Liver (tissue), 9 donors: ENCODE results near the gene ERAL1. TPM values are rescaled to one million over a fixed set of nuclear protein-coding genes. Genes with fewer than 3 reads are reported as not detected.
A peak's percentile ranks its signal among the peaks of the same experiment; 100 is the strongest.
"Not testable (repeated sequence)": the region's sequence is repeated elsewhere in the genome, so short reads cannot be mapped to it uniquely, and the experiment has no call there.

Experiments
- DNase-seq: peaks from one replicate; pipeline ENCODE4 v3.0.0-alpha.2; 2017; ENCODE audit warnings: low spot score
- H3K27ac ChIP-seq, 2 donors: one replicate each; pipeline ENCODE4 v1.7.0; 2013; ENCODE audit warnings: inconsistent platforms in 2 of 2, low read length in 2 of 2, control low read depth in 1 of 2, low read depth in 1 of 2, mild to moderate bottlenecking in 1 of 2
- H3K27me3 ChIP-seq, 4 donors: one replicate each; pipeline versions ENCODE4 v1.6.1 to v1.7.0; 2013; ENCODE audit warnings: low read length in 3 of 4, inconsistent platforms in 1 of 4, mild to moderate bottlenecking in 1 of 4, moderate library complexity in 1 of 4; ENCODE audit not compliant: control insufficient read depth in 4 of 4, insufficient read depth in 4 of 4
- H3K36me3 ChIP-seq, 4 donors: one replicate each; pipeline versions ENCODE4 v1.6.1 to v1.7.0; 2013; ENCODE audit warnings: low read length in 3 of 4, mild to moderate bottlenecking in 3 of 4, low read depth in 1 of 4, moderate library complexity in 1 of 4; ENCODE audit not compliant: control insufficient read depth in 4 of 4, insufficient read depth in 3 of 4
- H3K4me1 ChIP-seq, 4 donors: one replicate each; pipeline versions ENCODE4 v1.6.1 to v1.7.0; 2013; ENCODE audit warnings: low read length in 3 of 4, mild to moderate bottlenecking in 3 of 4, moderate library complexity in 1 of 4; ENCODE audit not compliant: control insufficient read depth in 4 of 4, insufficient read depth in 4 of 4
- H3K4me3 ChIP-seq, 3 donors: one replicate each; pipeline versions ENCODE4 v1.6.1 to v1.7.0; 2013; ENCODE audit warnings: low read length in 3 of 3, control low read depth in 1 of 3, low read depth in 1 of 3, mild to moderate bottlenecking in 1 of 3
- H3K9ac ChIP-seq, 2 donors: one replicate each; pipeline ENCODE4 v1.7.0; 2013; ENCODE audit warnings: low read length in 2 of 2, mild to moderate bottlenecking in 2 of 2, moderate library complexity in 2 of 2, control low read depth in 1 of 2, low read depth in 1 of 2
- H3K9me3 ChIP-seq, 4 donors: one replicate each; pipeline versions ENCODE4 v1.6.1 to v1.7.0; 2013; ENCODE audit warnings: low read length in 3 of 4; ENCODE audit not compliant: control insufficient read depth in 4 of 4
- CTCF ChIP-seq: fragments of 150-350 bp; IDR thresholded peaks from 2 replicates; pipeline ENCODE4 v1.5.1; 2017; ENCODE audit warnings: improper control_type of control experiment, low read depth, low read length; ENCODE audit not compliant: missing input control
- EGR1 ChIP-seq, 2 donors: IDR thresholded peaks; 2 replicates each; pipeline ENCODE4 v1.6.1; 2016 to 2018; ENCODE audit warnings: antibody characterized with exemption in 2 of 2, low read depth in 2 of 2
- FOXA1 ChIP-seq: IDR thresholded peaks from 2 replicates; pipeline ENCODE4 v1.6.1; 2016; ENCODE audit warnings: antibody characterized with exemption
- FOXA2 ChIP-seq: IDR thresholded peaks from 2 replicates; pipeline ENCODE4 v1.6.1; 2016; ENCODE audit warnings: antibody characterized with exemption
- GABPA ChIP-seq, 2 donors: IDR thresholded peaks in 1 of 2; conservative IDR thresholded peaks in 1 of 2; 2 replicates each; pipeline ENCODE4 v1.6.1; 2016; ENCODE audit warnings: antibody characterized with exemption in 2 of 2, mild to moderate bottlenecking in 1 of 2, moderate library complexity in 1 of 2
- HNF4A ChIP-seq, 2 donors: conservative IDR thresholded peaks; 2 replicates each; pipeline ENCODE4 v1.6.1; 2016; ENCODE audit warnings: antibody characterized with exemption in 2 of 2, mild to moderate bottlenecking in 2 of 2
- HNF4G ChIP-seq: IDR thresholded peaks from 2 replicates; pipeline ENCODE4 v1.6.1; 2016; ENCODE audit warnings: antibody characterized with exemption
- JUND ChIP-seq, 2 donors: IDR thresholded peaks; 2 replicates each; pipeline ENCODE4 v1.6.1; 2016; ENCODE audit warnings: antibody characterized with exemption in 2 of 2
- NR2F2 ChIP-seq: IDR thresholded peaks from 2 replicates; pipeline ENCODE4 v1.6.1; 2016; ENCODE audit warnings: antibody characterized with exemption
- RAD21 ChIP-seq, 2 donors: IDR thresholded peaks; 2 replicates each; pipeline ENCODE4 v1.6.1; 2016; ENCODE audit warnings: antibody characterized with exemption in 2 of 2, mild to moderate bottlenecking in 2 of 2
- REST ChIP-seq: IDR thresholded peaks from 2 replicates; pipeline ENCODE4 v1.6.1; 2016; ENCODE audit warnings: antibody characterized with exemption, mild to moderate bottlenecking
- RXRA ChIP-seq, 2 donors: IDR thresholded peaks; 2 replicates each; pipeline ENCODE4 v1.6.1; 2017 to 2018; ENCODE audit warnings: antibody characterized with exemption in 2 of 2, mild to moderate bottlenecking in 1 of 2
- SP1 ChIP-seq: IDR thresholded peaks from 2 replicates; pipeline ENCODE4 v1.6.1; 2018; ENCODE audit warnings: antibody characterized with exemption, mild to moderate bottlenecking
- TAF1 ChIP-seq: conservative IDR thresholded peaks from 2 replicates; pipeline ENCODE4 v1.6.1; 2016; ENCODE audit warnings: antibody characterized with exemption, mild to moderate bottlenecking
- YY1 ChIP-seq: IDR thresholded peaks from 2 replicates; pipeline ENCODE4 v1.6.1; 2016; ENCODE audit warnings: antibody characterized with exemption, mild to moderate bottlenecking
- WGBS: extraction: QIAGEN DNeasy Blood & Tissue Kit; methylation state at CpG from one replicate; pipeline ENCODE4 v1.1.7; 2013; 5-methylcytosine and 5-hydroxymethylcytosine counted together
- polyA plus RNA-seq, 2 donors: library from polyadenylated mRNA; stranded (reverse) in 1 of 2; unstranded in 1 of 2; fragments of 200-250 nt in 1 of 2; fragments of >200 nt in 1 of 2; fragmentation: Nextera tagmentation in 1 of 2; extraction: Ambion mirVana in 1 of 2; gene quantifications; one replicate each; pipeline versions ENCODE4 v1.2.1 to v1.2.3, GENCODE V29; 2013 to 2015
- total RNA-seq, 2 donors: library from RNA; depleted of rRNA; stranded (reverse); fragments of >200 nt; gene quantifications; one replicate each; pipeline ENCODE4 v1.2.3, GENCODE V29; 2014
- TF ChIP-seq, protein P1 (sequence below): IDR thresholded peaks from 2 replicates; pipeline ENCODE4 v1.6.1; 2016; ENCODE audit warnings: antibody characterized with exemption
- TF ChIP-seq, protein P2 (sequence below): IDR thresholded peaks from 2 replicates; pipeline ENCODE4 v1.6.1; 2016; ENCODE audit warnings: antibody characterized with exemption
- donor health status: healthy.
- donor health status: healthy.
- donor health status: healthy.
- donor health status: healthy.
- donor health status: healthy.

ERAL1 gene
- total and polyA plus RNA-seq, 4 donors, result 17.3 to 34.5 (median 29.5) TPM

DNA sequence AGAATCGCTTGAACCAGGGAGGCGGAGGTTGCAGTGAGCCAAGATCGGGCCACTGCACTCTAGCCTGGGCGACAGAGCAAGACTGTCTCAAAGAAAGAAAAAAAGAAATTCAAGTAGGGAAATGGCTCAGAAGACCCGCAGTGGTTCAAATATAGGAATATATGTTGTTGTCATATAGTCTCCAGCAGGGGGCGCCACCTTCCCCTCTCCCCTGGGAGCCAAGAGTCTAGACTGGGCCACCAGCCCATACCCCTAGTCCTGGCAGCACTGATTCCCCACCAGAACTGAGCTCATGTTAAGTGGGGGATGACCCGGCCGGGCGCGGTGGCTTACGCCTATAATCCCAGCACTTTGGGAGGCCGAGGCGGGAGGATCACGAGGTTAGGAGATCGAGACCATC, 6.1 kb upstream of the ERAL1 start:
- not testable (repeated sequence) for H3K9me3 ChIP-seq, H3K27me3 ChIP-seq, DNase-seq, H3K27ac ChIP-seq, H3K4me3 ChIP-seq, H3K36me3 ChIP-seq, H3K4me1 ChIP-seq, H3K9ac ChIP-seq
- WGBS, result 85% methylated on average over 15 of the region's 15 CpGs
- peak; percentile 24 to 69 for TF ChIP-seq RAD21 (IDR thresholded peaks at IDR 0.05)
- peak; percentile 30 for TF ChIP-seq CTCF

GRCh38 chr17:28849281-28849680, 5.5 kb upstream of the ERAL1 start:
- H3K4me1 ChIP-seq, result peaks cover 0 to 3% (median 2%) of the 10 kb centered on the region in 4 donors
- no peak for DNase-seq
- no peak overlapping the region for H3K4me3 ChIP-seq
- TF ChIP-seq FOXA2 (no peak), TAF1 (no peak), NR2F2 (no peak), EGR1 (IDR thresholded peaks at IDR 0.05; ENCODE audit: low read depth in 2 of 2) (no peak), HNF4G (no peak), FOXA1 (no peak), RXRA (IDR thresholded peaks at IDR 0.05) (no peak), GABPA (IDR thresholded peaks at IDR 0.05 in 1 of 2, conservative IDR thresholded peaks at IDR 0.05 in 1 of 2) (no peak), YY1 (no peak), RAD21 (IDR thresholded peaks at IDR 0.05) (no peak), SP1 (no peak)
- no peaks in the 10 kb centered on the region for H3K27me3 ChIP-seq
- no peak overlapping the region for H3K27ac ChIP-seq
- no peak overlapping the region for H3K9ac ChIP-seq
- WGBS, result 82% methylated on average over 5 of the region's 5 CpGs
- H3K36me3 ChIP-seq, result no peaks in the 10 kb centered on the region
- no peaks in the 10 kb centered on the region for H3K9me3 ChIP-seq

- no peak overlapping the region for H3K9ac ChIP-seq
- WGBS, result 91% methylated on average over 2 of the region's 2 CpGs
- peaks cover 1 to 18% (median 11%) of the 10 kb centered on the region in 4 donors for H3K4me1 ChIP-seq
- H3K36me3 ChIP-seq, result peaks cover 0 to 10% (median 7%) of the 10 kb centered on the region in 4 donors
- H3K4me3 ChIP-seq, result no peak overlapping the region
- no peaks in the 10 kb centered on the region for H3K9me3 ChIP-seq
- TF ChIP-seq YY1, result no peak
- no peak for TF ChIP-seq TAF1
- TF ChIP-seq NR2F2, result no peak
- TF ChIP-seq, protein P1, sequence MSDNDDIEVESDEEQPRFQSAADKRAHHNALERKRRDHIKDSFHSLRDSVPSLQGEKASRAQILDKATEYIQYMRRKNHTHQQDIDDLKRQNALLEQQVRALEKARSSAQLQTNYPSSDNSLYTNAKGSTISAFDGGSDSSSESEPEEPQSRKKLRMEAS, result no peak
- TF ChIP-seq FOXA2, result no peak
- TF ChIP-seq HNF4G, result no peak
- TF ChIP-seq SP1, result no peak
- TF ChIP-seq FOXA1, result no peak
- no peak for TF ChIP-seq GABPA (IDR thresholded peaks at IDR 0.05 in 1 of 2, conservative IDR thresholded peaks at IDR 0.05 in 1 of 2)
- TF ChIP-seq EGR1 (IDR thresholded peaks at IDR 0.05; ENCODE audit: low read depth in 2 of 2), result no peak
- TF ChIP-seq CTCF, result no peak
- no peak for TF ChIP-seq REST
- TF ChIP-seq, protein P2, sequence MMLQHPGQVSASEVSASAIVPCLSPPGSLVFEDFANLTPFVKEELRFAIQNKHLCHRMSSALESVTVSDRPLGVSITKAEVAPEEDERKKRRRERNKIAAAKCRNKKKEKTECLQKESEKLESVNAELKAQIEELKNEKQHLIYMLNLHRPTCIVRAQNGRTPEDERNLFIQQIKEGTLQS, result no peak
- no peak for TF ChIP-seq JUND (IDR thresholded peaks at IDR 0.05)
- no peak for TF ChIP-seq HNF4A (conservative IDR thresholded peaks at IDR 0.05)
- no peak for DNase-seq
- H3K27ac ChIP-seq, result no peak overlapping the region
- no peaks in the 10 kb centered on the region for H3K27me3 ChIP-seq
These were observed 1.5 kb upstream of the ERAL1 start for GRCh38 chr17:28853295-28853694.
